ENCODE measurements around the gene ACADM.
A peak's percentile ranks its signal among the peaks of the same experiment; 100 is the strongest.
"Not testable (repeated sequence)": the region's sequence is repeated elsewhere in the genome, so short reads cannot be mapped to it uniquely, and the experiment has no call there.

The ACADM gene

DNA sequence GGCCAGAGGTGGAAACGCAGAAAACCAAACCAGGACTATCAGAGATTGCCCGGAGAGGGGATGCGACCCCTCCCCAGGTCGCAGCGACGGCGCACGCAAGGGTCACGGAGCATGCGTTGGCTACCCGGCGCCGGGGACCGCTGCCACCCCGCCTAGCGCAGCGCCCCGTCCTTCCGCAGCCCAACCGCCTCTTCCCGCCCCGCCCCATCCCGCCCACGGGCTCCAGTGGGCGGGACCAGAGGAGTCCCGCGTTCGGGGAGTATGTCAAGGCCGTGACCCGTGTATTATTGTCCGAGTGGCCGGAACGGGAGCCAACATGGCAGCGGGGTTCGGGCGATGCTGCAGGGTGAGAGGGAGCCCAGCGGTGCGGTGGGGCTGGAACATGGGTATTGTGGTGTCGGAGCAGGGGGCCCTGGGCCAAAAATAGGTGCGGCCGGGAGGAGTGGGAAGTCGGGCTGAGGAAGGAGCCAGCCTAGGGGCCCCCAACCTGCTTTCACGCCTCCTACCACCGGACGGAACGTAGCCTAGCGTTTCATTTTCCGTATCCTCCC lies at the start of gene ACADM:
TSS of gene ACADM (plus strand) at position 238 of the 551 bp plus-strand sequence. CDS start at position 317, 79 bp downstream.
- peak; percentile 80 for DNase-seq (ENCODE audit: low read depth, low spot score)

DNA sequence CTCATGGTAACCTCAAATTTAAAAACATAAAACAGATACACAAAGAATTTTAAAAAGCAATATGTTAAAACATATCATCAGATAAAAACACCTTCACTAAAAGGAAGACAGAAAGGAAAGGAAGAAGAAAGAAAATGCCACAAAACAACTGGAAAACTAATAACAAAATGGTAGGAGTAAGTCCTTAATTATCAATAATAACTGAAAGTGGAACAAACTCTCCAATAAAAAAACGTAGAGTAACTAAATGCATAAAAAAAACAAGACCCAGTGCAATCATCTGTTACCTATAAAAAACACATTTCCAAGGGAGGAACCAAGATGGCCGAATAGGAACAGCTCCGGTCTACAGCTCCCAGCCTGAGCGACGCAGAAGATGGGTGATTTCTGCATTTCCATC lies 47.1 kb upstream of the ACADM start:
- DNase-seq (ENCODE audit: low read depth, low spot score), result no peak

DNA sequence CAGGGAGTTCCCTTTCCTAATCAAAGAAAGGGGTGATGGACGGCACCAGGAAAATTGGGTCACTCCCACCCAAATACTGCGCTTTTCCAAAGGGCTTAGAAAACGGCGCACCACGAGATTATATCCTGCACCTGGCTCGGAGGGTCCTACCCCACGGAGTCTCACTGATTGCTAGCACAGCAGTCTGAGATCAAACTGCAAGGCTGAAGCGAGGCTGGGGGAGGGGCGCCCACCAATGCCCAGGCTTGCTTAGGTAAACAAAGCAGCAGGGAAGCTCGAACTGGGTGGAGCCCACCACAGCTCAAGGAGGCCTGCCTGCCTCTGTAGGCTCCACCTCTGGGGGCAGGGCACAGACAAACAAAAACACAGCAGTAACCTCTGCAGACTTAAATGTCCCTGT lies 46.5 kb upstream of the ACADM start:
- DNase-seq (ENCODE audit: low read depth, low spot score), result peak; percentile 9

DNA sequence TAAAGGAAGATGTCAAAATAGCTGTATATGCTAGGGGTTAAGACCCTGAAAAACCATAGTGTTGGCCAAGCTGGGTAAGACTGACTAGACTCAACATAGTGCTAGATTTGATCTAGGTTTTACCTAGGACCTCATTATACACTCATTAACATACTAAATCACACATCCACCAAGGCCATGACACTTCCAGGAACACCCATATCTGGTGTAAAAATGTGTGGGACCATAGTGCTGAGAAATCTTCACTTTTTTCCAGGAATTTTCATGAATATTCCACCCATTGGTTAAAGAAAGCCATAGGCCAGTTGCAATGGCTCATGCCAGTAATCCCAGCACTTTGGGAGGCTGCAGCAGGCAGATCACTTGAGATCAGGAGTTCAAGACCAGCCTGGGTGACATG lies 34.0 kb upstream of the ACADM start:
- DNase-seq (ENCODE audit: low read depth, low spot score), result no peak

DNA sequence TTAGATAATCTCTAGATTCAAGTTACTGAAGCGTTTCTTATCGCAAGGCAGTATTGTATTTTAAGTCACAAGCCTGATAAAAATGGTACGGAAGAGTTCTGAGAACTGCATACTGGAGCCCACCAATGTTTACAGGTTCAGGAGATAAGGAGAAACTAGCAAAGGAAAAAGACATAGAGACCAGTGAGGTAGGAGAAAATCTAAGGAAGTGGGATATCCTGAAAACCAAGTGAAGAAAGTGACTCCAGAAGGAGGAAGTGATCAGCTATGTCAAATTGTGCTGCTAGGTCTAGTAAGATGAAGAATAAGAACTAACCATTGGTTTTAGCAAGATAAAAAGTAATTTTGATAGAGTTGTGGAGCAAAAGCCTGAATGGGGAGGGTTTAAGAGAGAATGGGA lies 31.0 kb upstream of the ACADM start:
- no peak for DNase-seq (ENCODE audit: low read depth, low spot score)

DNA sequence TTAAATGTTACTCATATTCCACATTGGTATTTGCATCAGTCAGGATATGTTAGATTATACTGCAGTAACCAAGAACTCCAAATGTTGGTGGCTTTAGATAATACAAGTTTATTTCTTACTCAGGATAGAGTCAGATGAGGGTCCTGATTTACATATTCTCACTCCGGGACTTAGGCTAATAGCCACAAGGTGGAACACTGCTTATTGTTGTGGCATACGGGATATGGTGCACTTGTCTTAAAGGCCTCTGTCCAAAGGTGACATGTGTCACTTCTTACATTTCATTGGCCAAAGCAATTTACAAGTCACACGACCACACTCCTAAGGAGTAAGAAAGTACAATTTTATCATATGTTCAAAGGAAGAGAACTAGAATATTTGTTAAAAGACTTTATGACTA lies 28.5 kb upstream of the ACADM start:
- DNase-seq (ENCODE audit: low read depth, low spot score), result no peak

DNA sequence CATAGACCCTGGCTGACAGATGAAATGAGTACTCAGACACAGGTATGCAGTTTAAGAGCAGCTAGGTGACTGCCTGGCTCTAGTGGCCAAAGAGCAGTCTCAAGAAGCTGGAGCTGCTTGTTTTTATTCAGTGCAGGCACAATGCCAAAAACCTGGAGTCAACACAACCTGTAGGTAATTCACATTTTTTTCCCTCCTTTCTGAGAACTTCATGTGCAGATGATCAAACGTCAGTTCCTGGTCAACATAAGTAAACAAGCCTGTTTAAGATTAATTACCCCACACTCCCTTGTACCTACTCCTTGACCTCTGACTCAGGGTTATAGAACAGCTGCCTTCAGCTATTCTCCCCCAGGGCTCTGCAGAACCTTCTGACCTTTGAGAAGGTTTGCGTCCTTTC lies 17.3 kb upstream of the ACADM start:
- DNase-seq (ENCODE audit: low read depth, low spot score), result peak; percentile 14

DNA sequence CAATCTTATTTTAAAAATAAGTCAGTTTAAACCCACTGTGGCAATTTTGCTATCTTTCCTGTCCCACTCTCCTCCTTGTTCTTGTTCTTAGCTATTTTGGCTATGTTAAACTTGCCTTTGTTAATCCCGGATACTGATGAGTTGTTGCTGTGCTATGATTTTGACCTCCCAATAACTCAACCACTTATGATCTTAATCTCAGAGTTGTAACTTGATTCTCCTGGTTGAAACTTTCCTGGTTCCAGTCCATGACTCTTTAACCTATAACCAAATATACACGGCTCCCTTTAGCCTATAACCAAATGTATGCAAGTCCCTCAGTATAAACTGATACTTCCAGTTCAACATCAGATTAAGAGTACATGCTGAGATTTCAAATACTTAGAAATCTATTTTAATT lies 15.6 kb upstream of the ACADM start:
- no peak for DNase-seq (ENCODE audit: low read depth, low spot score)

DNA sequence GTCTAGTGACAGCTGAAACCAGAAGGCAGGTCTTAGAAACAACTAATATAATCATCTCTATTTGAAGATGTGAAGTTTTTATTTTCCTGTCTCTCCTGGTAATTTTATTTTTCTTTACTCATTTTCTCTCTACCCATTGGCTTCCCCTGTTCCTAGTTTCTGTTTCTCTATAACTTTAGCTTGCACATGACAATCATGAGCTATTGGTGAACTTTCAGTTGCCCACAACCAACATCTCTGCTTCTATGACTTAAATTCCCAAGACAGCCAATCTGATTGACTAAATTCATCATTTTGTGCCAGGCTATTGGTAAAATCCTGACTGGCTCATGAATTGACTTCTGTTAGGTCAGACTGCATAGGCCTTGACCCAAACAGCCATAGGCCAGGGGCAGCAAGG lies 13.7 kb upstream of the ACADM start:
- no peak for DNase-seq (ENCODE audit: low read depth, low spot score)

DNA sequence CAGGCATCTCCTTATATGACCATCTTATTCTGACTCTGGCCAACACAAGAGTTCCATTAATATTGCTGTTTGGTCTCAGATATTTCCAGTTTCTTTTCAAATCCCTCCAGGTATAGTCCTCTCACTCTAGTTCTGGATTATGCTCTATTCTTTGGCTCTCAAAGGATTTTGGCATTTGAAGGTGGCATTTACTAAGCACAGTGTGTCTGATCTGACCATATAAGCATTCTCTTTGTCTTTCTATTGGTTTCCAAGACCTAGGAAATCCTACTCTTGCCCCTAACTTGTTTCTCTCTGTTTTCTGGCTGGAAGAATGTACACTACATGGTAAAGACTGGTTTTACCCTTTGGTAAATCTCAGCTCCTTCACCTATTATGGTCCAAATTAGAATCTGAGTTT lies 12.7 kb upstream of the ACADM start:
- DNase-seq (ENCODE audit: low read depth, low spot score), result no peak

DNA sequence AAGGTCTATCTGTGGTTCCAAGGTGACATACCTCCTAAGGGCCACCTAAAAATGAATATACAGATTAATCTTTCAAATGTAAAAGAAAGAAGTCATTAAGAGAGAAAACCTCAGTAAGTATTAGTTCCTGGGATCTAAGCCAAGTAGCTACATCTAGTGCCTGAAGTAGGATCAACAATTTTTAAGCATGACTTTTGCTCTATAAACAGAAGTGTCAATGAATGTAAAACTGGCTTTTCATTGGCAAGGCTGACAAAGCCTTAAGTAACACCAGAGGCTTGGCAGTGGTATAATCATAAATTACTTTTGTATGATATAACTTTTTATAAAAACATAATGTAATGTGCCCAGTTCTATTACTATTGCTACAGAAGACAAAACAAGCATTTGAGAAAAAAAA lies 12.2 kb upstream of the ACADM start:
- DNase-seq (ENCODE audit: low read depth, low spot score), result no peak

DNA sequence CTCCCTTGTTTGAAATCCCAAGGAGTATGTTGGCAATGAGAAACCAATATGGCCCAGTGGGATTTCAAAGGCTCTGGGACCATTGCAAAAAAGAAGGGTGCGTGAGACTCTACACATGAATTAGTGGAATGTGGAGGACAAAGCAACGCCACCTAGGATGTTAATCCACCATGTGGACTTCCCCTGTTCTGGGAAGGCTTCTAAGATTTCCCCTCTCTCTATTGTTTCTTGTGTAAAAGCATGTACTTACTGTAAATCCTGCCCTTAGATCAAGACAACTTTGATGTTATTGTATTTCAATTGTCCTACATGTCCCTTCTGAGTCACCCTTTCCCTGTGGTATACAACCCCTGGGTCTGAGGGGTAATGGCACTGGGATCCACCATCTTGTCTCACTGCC lies 4.7 kb upstream of the ACADM start:
- peak; percentile 26 for DNase-seq (ENCODE audit: low read depth, low spot score)

DNA sequence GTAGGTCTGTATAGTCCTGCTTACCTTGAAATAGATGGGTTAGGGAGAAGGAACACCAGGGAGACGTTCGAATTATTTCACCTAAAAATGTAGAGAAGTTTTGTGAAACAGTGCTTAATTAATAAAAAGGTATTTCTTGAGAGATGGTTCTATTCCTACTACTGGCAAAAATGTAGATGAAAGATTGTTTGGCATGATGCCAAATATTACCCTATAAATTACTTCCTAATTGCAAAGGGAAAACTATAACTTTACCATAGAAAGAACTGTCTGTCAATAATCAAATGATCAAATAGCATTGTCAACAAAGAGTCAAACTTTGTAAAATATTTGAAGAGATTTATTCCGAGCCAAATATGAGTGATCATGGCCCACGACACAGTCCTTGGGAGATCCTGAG lies 4.2 kb upstream of the ACADM start:
- DNase-seq (ENCODE audit: low read depth, low spot score), result no peak

DNA sequence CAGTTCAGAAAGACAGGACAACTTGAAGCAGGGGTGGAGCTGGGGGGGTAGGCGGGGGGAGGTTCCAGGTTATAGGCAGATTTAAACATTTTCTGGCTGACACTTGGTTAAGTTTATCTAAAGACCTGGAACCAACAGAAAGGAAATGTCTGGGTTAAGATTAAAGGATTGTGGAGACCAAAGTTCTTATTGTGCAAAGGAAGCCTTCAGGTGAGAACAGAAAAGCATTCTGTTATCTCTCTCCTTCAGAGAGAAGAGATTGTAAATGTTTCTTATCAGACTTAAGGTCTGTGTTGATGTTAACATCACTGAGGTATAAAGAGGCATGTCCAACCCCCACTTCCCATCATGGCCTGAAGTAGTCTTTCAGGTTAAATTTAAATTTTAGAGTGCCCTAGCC lies 3.7 kb upstream of the ACADM start:
- DNase-seq (ENCODE audit: low read depth, low spot score), result no peak

DNA sequence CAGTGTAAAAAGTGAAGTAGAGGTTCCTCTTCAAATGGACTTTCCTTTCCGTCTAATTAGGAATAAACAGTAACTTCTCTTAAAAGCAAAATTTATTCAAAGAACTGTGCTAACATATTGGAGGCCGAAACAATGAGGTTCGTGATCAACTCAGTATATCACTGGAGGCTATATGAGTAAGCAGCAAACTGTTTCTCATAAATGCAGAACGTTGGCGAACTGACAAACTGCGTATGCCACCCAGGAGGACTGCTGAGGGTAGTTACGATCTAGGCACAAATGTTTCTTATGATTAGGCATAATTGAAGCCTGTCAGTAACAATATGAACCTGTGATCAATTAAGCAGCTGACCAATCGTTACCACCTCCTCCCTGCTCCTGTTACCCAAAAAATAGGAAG lies 2.3 kb upstream of the ACADM start:
- DNase-seq (ENCODE audit: low read depth, low spot score), result not testable (repeated sequence)

DNA sequence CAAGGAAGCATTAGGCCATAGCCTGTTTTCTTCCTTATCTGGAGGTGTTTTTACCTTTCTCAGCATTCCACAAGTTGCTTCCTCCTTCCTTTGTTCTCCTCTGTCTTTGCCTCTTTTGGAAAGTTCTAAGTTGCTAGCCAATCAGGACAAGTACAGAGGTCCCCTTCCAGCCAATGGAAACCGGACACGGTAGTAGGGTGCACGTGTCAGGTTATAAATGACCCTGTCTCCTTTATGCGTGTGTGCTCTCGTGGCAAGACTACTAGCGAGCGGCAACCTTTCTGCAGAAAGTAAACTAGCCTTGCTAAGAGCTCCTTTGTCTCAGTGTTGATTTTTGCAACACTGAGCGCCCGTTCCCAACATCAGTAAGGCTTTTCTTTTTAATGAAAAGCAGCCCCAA lies 1.5 kb upstream of the ACADM start:
- DNase-seq (ENCODE audit: low read depth, low spot score), result no peak

DNA sequence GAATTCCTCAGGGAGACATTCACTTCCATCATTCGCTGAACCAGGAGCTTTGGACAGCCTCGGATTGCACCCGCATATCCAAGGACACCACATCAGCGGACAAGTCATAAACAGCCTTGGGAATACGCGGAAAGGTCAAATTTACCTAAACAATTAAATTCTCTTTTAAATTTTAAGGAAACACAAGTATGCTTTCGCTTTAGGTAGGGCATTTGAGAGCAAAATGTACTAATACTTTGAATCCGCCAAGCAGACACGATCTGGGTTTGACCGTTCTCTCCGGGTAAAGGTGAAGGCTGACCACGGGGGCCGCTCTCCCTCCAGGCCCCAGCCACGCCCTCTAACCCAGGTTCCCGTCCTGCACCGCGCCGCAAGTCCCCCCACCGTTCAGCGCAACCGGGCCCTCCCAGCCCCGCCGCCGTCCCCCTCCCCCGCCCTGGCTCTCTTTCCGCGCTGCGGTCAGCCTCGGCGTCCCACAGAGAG lies 479 bp upstream of the ACADM start:
- peak; percentile 75 for DNase-seq (ENCODE audit: low read depth, low spot score)

DNA sequence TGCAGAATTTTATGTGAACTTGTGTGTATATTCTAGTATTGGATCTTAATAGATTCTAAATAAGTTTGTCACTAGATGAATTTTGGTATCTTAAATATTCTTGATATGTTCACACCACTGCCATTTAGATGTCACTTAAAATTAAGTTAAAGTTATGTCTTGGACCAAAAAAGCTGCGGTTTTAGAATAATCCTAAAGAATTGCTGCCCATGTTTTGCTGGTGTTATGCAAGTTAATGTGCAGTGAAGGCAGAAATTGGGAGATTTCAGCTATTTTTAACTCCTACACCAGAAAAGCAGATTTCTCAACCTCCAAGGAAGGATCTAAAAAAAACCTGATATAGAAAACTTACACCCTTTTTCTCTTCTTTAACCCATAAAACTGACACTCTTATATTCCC lies 757 bp downstream of the ACADM start:
- DNase-seq (ENCODE audit: low read depth, low spot score), result no peak

DNA sequence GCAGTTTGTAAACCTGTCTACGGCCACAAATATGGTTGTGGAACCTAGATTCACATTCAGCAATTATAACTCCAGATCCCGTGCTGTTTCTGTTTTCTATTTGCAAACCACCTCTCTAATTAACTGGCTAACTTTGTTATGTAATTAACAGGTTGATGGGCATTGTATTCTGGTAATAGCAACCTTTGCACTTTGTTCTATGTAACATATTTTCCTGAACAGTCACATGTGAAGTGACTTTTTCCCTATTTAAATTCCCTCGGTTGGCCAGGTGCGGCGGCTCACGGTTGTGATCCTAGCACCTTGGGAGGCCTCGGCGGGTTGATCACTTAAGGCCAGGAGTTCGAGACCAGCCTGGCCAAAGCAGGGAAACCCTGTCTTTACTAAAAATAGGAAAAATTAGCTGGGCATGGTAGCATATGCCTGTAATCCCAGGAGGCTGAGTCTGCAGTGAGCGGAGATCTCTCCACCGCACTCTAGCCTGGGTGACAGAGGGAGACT lies 1.4 kb downstream of the ACADM start:
- DNase-seq (ENCODE audit: low read depth, low spot score), result peak; percentile 32

DNA sequence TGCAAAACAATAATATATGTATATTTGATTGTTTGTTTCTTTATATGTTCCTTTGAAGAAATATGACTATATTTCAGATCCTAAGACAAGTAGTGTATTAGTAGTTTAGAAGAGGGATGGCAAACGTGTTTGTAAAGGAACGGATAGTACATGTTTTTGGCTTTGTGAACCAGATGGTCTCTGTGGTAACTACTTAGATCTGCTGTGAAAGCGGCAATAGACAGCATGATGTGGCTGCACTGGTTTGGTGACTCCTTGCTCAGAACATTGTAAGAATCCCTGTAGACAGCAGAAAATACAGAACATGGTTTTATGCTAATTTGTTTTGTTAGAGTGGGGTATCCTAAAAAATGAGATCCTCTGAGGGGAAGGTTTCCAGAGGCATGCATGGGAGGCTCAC lies 3.1 kb downstream of the ACADM start:
- no peak for DNase-seq (ENCODE audit: low read depth, low spot score)

DNA sequence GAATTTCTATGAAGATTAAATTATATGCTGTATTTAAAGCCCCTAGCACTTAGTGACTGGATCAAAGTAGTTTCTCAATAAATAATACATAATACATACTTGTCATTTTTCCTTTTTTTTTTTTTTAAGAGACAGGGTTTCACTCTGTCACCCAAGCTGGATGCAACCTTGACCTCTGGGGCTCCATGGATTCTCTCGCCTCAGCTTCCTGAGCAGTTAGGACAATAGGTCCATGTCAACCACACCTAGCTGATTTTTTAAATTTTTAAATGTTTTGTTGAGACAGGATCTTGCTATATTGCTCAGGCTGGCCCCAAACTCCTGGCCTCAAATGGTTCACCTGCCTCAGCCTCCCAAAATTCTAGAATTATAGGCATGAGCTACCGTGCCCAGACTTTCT lies 5.9 kb downstream of the ACADM start:
- DNase-seq (ENCODE audit: low read depth, low spot score), result no peak

DNA sequence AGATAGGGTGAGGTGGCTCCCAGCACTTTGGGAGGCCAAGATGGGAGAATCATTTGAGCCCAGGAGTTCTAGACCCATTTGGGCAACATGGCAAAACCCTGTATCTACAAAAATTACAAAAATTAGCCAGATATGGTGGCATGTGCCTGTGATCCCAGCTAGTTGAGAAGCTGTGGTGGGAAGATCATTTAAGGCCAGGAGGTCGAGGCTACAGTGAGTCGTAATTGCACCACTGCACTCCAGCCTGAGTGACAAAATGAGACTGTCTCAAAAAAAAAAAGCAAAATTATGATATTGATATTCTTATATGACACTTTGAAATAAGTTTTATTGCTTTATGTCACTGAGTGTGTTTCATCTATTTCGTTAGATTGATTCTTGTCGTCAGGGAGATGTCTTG lies 7.4 kb downstream of the ACADM start:
- no peak for DNase-seq (ENCODE audit: low read depth, low spot score)

DNA sequence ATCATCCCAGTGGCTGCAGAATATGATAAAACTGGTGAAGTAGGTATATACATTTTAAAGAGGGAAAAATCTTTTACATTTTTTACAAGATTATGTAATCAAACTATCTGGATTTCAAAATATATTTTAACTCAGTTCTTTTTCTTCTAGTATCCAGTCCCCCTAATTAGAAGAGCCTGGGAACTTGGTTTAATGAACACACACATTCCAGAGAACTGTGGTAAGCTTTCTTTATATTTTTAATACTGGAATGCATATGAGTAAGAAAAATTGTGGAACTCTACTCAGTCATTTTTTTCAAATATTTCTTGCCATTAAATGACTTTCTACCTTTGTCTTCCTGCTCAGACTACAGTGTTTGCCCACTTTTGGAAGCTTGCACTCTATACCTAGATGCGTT lies 8.2 kb downstream of the ACADM start:
- DNase-seq (ENCODE audit: low read depth, low spot score), result no peak

DNA sequence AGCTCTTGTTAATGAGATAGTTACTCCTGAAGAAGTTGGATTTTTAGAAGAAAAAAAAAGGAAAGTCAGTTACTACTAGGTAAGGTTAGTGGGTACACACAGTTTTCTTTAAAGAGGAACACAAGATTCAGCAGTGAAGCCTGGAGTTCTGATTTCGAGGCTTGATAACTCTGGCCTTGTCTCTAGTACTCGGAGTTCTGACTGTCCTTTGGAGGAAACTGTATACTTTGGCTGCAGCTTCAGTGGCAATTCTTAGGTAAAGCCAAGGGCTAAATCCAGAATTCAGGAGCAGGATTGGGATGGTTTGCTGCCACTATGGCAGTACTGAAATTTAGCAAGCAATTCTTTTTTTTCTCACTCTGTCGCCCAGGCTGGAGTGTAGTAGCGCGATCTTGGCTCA lies 9.2 kb downstream of the ACADM start:
- no peak for DNase-seq (ENCODE audit: low read depth, low spot score)
